HG03558 (cell line): Measurements from ENCODE around the gene CCDC127.

ENCODE experiments used
- ATAC-seq: cut with Tn5 transposase; IDR thresholded peaks from one replicate; pipeline ENCODE4 v1.9.1; 2021; ENCODE audit warnings: moderate number of reproducible peaks; ENCODE audit not compliant: unreplicated experiment; ENCODE audit errors: extremely low read depth

The CCDC127 gene

DNA sequence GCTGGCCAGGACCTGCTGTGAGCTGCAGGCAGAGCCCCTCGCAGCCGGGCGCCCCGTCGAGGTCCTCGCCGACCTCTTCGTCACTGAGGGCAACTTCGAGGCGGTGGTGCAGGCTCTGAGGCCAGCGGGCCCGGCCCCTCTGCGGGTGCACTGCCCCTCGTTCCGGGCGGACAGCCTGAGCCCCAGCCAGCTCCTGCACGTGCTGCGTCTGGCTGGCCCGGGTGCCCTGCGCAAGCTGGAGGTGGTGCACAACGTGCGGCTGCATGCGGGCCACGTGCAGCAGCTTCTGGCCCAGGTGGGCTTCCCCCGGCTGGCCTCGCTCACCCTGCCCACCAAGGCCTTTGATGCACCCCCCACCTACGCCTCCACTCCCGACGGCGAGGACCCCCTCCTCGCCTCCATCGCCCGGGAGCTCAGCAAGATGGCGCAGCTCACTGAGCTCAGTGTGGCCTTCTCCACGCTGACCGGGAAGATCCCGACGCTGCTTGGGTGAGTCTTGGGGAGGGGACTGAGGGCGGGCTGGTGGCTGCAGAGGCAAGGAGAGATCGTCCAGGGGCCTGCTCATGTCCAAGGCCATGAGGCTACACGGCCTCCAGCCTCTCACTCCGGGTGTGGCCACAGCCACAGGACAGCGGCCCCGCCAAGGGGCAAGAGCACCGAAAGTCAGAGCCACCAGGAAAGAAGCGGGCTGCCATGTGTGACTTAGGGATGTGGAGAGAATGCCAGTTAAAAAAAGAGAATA, 25.8 kb downstream of the CCDC127 start:
- no peak for ATAC-seq

GRCh38 chr5:191036-191948, 26.7 kb downstream of the CCDC127 start, which contains the start of gene LRRC14B:
Gene LRRC14B (plus strand): TSS chr5:191495. CDS start chr5:191539, 44 bp downstream.
- no peak for ATAC-seq

DNA sequence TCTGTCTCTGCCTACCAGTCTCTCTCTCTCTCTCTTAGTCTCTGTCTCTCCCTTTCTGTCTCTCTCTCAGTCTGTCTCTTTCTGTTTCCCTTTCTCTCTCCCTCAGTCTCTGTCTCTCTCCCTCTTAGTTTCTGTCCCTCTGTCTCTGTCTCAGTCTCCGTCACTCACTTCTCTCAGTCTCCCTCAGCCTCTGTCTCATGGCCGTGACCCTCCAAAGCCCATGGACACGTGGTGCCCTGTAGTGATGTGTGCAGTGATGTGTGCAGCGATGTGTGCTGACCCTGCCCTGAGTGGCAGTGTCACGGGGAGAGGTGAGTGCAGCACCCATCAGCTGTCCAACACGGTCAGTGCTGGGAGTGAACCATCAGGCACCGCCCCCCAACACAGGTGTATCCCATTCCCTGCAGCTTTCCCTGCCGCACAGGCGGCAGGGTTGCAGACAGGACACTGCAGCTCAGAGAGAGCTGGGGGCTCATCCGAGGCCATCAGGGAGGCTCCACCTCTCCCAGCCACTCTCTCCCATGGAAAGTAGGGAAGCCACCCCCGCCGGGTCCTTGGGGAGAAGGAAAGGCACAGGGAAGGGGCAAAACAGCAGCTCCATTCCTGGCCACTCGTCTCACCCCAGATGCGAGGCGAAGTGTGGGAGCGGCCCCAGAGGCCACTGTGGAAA, 27.5 kb downstream of the CCDC127 start:
- ATAC-seq: no peak

- ATAC-seq: no peak
These were observed 28.0 kb downstream of the CCDC127 start for GRCh38 chr5:189976-190365.

DNA sequence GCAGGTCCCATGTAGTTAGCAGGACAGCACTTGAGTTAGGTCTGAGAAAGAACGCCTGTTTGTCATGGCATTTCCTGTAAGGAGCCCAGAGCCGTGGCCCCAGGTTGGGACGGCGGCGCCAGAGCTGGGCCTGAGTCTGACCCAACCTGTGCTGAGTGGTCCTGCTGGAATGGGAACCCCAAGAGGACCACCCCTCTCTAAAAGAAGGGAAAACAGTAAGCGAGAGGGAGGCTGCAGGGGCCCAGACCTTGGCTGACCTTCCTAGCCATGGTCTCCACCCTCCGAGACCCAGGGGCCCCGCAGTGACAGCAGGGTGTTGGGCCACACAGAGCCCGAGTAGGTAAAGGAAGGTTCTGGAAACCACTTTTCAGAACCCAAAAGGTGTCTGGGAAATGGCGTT, 28.5 kb downstream of the CCDC127 start:
- no peak for ATAC-seq

GRCh38 chr5:188488-189481, 29.2 kb downstream of the CCDC127 start:
- ATAC-seq: peak; percentile 62

GRCh38 chr5:187617-188451, 30.1 kb downstream of the CCDC127 start:
- ATAC-seq: no peak

GRCh38 chr5:187042-187431, 30.9 kb downstream of the CCDC127 start:
- ATAC-seq: no peak

DNA sequence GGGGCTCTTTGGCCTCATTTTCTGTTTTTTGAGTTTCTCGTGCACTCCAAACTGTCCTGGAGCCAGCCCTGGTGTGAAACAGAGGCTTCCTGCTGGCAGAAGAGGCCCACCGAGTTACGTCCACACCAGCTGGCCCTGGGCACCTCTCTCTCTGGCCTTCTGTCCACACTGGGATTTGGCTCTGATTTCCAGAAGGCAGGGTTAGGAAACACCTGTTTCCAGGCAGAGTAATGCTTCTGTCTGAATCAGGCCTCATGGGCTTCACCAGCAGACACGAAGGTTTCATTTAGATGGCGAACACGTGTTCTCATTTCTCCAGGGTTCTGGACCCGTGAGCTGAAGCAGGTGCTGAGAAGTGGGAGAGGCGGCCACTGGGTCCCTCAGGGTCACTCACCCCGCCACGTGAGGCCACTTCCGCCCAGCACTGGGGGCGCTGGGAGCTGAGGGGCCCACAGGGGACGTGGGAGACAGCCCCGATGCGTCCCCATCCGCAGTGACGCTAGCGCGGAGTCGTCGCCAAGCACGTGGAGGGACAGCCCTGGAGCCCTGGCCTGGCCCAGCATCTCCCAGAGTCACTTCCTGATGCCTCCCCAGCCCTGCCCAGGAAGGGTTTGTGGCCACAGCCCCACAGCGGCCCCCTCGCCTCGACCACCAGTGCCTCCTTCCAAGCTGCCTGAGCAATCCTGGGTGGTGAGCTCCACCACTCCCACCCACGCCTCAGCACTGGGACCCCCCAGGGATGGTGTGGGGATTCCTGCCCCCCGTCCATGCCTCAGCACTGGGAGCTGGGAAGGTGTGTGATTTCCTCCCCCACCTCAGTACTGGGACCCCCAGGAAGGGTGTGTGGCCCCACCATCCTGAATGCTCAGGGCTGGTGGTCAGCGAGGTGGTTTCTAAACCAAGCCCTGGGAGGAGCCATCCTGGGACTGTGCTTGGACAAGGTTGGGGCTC, 31.6 kb downstream of the CCDC127 start:
- no peak for ATAC-seq

DNA sequence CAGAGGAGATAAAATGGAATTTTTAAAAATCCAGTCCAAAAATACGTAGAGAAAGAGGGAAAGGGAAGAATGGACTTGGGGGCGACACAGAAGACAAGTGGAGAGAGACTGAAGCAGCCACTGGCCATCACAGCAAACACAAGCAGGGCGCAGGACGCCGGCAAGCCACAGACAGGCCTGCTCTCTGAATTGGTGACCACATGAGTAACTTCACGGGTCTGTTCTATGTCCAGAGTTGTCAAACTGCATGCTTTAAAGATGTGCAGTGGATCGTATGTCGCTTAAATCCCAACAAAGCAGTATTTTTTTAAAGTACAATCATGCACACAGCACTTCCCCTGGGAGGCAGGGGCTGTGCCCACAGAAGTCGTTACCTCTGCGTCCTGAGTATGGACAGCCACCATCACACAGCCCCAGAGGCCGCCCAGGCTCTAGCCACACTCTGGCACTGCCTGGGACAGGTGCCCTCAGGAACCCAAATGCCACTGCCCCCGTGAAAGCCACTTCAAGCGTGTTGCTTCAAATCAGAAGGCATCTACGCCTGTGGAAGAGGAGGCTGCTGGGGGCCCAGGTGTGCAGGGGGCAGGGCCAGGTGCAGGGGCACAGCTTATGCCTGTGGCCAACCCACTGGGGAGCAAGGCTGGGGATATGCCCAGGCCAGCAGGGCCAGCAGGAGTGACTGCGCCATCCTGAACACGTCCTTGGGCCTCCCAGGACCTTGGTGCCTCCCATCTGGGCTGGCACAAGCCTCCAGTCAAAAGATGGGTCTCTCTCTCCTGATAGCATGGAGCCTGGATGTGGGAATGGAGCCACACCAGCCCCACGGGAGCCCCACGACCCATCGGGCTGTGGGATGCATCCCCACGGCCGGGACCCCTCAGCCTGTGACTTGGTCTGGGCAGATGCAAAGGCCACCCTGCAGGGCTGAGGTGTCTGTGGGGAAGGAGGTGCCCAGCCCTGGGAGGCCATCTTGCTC, 32.6 kb downstream of the CCDC127 start:
- no peak for ATAC-seq

GRCh38 chr5:184471-184870, 33.5 kb downstream of the CCDC127 start:
- ATAC-seq: no peak

DNA sequence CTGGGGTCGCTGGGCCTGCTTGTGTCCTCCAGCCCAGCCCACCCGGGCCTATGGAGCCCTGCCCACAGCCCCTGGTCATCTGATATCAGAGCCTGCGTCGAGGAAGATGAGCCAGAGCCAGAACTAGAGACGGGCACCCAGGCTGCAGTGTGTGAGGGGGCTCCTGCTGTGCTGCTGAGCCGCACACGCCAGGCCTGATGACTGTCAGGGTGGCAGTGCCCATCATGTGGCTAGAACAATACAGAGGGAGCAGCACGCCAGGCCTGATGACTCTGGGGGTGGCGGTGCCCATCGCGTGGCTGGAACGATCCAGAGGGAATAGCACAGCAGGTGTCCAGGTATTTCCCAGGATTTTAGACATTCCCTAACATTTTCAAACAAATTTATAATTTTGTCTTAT, 35.8 kb downstream of the CCDC127 start:
- no peak for ATAC-seq

GRCh38 chr5:181566-181965, 36.4 kb downstream of the CCDC127 start:
- ATAC-seq: no peak

- ATAC-seq: no peak
These were observed 36.8 kb downstream of the CCDC127 start for GRCh38 chr5:181160-181559.

GRCh38 chr5:180286-180918, 37.6 kb downstream of the CCDC127 start:
- no peak for ATAC-seq

DNA sequence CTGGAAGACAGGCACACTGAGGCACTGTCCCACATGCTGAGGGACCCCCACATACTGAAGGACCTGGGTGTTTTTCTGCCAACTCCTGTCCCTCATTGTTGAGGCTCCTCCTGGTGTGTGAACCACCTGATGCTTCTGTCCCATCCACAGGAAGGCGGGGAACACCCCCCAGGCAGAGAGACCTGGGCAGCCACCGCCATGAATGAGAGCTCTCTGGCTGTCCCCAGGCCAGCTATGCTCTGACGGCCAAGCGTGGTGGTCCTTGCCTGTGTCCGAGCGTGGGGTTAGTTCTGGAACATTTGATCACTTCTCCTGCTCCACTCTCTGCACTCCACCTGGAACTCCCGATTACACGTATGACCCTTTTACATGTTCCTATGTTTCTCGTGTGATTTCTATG, 38.6 kb downstream of the CCDC127 start:
- no peak for ATAC-seq
